GM23338 (cell line): ENCODE results near the gene EPRS1. TPM values are rescaled to one million over a fixed set of nuclear protein-coding genes. Genes with fewer than 3 reads are reported as not detected.

Source experiments
- ATAC-seq: fragments of 200-7000 bp; cut with Tn5 transposase; 3 replicates; pipeline ENCODE4 v1.9.1; 2020
- DNase-seq: peaks from one replicate; pipeline ENCODE4 v3.0.0-alpha.2; 2015; ENCODE audit warnings: low spot score
- H2AFZ ChIP-seq: fragments of 200-600 bp; sonication (generic); 2 replicates; pipeline ENCODE4 v1.8.0; 2016; ENCODE audit warnings: antibody characterized with exemption, mild to moderate bottlenecking, moderate library complexity
- H3F3A ChIP-seq: fragments of 200-600 bp; sonication (generic); replicated peaks from 2 replicates; pipeline ENCODE4 v1.8.0; 2017; ENCODE audit warnings: antibody characterized with exemption, mixed run types, low read depth
- H3K27ac ChIP-seq: fragments of 200-600 bp; sonication (generic); 2 replicates; pipeline ENCODE4 v1.6.1; 2016; ENCODE audit warnings: low read depth
- H3K27me3 ChIP-seq: fragments of 200-600 bp; sonication (generic); 2 replicates; pipeline ENCODE4 v1.8.0; 2016; ENCODE audit warnings: mild to moderate bottlenecking, mixed run types, moderate library complexity; ENCODE audit not compliant: insufficient read depth
- H3K36me3 ChIP-seq: fragments of 200-600 bp; sonication (generic); 2 replicates; pipeline ENCODE4 v1.8.0; 2016; ENCODE audit warnings: mild to moderate bottlenecking; ENCODE audit not compliant: insufficient read depth
- H3K4me1 ChIP-seq: fragments of 200-600 bp; sonication (generic); 2 replicates; pipeline ENCODE4 v1.8.0; 2016; ENCODE audit warnings: mild to moderate bottlenecking, moderate library complexity; ENCODE audit not compliant: insufficient read depth
- H3K4me2 ChIP-seq: fragments of 200-600 bp; sonication (generic); 2 replicates; pipeline ENCODE4 v1.7.1; 2017; ENCODE audit warnings: mixed run types
- H3K4me3 ChIP-seq: fragments of 200-600 bp; sonication (generic); 2 replicates; pipeline ENCODE4 v1.6.1; 2016; ENCODE audit warnings: mixed run types
- H3K79me2 ChIP-seq: fragments of 200-600 bp; sonication (generic); replicated peaks from 2 replicates; pipeline ENCODE4 v1.8.0; 2017; ENCODE audit warnings: mild to moderate bottlenecking; ENCODE audit not compliant: insufficient read depth
- H3K9me2 ChIP-seq: fragments of 200-600 bp; sonication (generic); 2 replicates; pipeline ENCODE4 v1.8.0; 2017; ENCODE audit not compliant: insufficient read depth
- H4K20me1 ChIP-seq: fragments of 200-600 bp; sonication (generic); replicated peaks from 2 replicates; pipeline ENCODE4 v1.8.0; 2017; ENCODE audit warnings: mild to moderate bottlenecking; ENCODE audit not compliant: insufficient read depth
- H3K27ac Mint-ChIP-seq: 2 replicates; pipeline ENCODE4 v1.8.0; 2020; ENCODE audit warnings: inconsistent platforms, mild to moderate bottlenecking, moderate library complexity, mixed read lengths
- H3K27me3 Mint-ChIP-seq: 3 replicates; pipeline ENCODE4 v1.8.0; 2022; ENCODE audit warnings: low read depth, mild to moderate bottlenecking, moderate library complexity, mixed read lengths, inconsistent platforms; ENCODE audit not compliant: insufficient read depth, poor library complexity
- H3K36me3 Mint-ChIP-seq: 3 replicates; pipeline ENCODE4 v1.8.0; 2021; ENCODE audit warnings: low read depth, mild to moderate bottlenecking, inconsistent platforms, moderate library complexity, mixed read lengths
- H3K4me1 Mint-ChIP-seq: 3 replicates; pipeline ENCODE4 v1.8.0; 2020; ENCODE audit warnings: mild to moderate bottlenecking, inconsistent platforms, mixed read lengths
- H3K4me3 Mint-ChIP-seq: 3 replicates; pipeline ENCODE4 v1.8.0; 2021; ENCODE audit warnings: moderate library complexity, mild to moderate bottlenecking, inconsistent platforms, mixed read lengths
- H3K9me3 Mint-ChIP-seq: 3 replicates; pipeline ENCODE4 v1.8.0; 2020; ENCODE audit warnings: moderate library complexity, mild to moderate bottlenecking, inconsistent platforms, mixed read lengths
- CREB1 ChIP-seq: fragments of 250-450 bp; sonication (Bioruptor Pico); IDR thresholded peaks from 2 replicates; pipeline ENCODE4 v1.5.0; 2020; ENCODE audit warnings: low read depth, mild to moderate bottlenecking, moderate library complexity
- CTCF ChIP-seq, 2 experiments: fragments of 200-600 bp in 1 of 2; sonication (generic) in 1 of 2; conservative IDR thresholded peaks; 2 replicates each; pipeline versions ENCODE4 v1.5.1 to v1.6.1; 2016 to 2017; ENCODE audit warnings: antibody characterized with exemption in 2 of 2, low read depth in 2 of 2, mild to moderate bottlenecking in 2 of 2, moderate library complexity in 1 of 2
- EZH2 ChIP-seq: fragments of 200-600 bp; sonication (generic); IDR thresholded peaks from one replicate; pipeline ENCODE4 v1.8.0; 2017; ENCODE audit warnings: antibody characterized with exemption, mild to moderate bottlenecking, low read depth; ENCODE audit not compliant: unreplicated experiment
- JUNB ChIP-seq: IDR thresholded peaks from one replicate; pipeline ENCODE4 v1.6.1; 2016; ENCODE audit warnings: antibody characterized with exemption; ENCODE audit not compliant: unreplicated experiment
- POLR2AphosphoS5 ChIP-seq: IDR thresholded peaks from 2 replicates; pipeline ENCODE4 v1.6.1; 2016; ENCODE audit warnings: antibody characterized with exemption, low read depth
- REST ChIP-seq: IDR thresholded peaks from one replicate; pipeline ENCODE4 v1.6.1; 2018; ENCODE audit warnings: antibody characterized with exemption; ENCODE audit not compliant: unreplicated experiment
- ZNF331 ChIP-seq: fragments of 250-450 bp; sonication (Bioruptor Pico); IDR thresholded peaks from 2 replicates; pipeline ENCODE4 v1.5.0; 2020; ENCODE audit warnings: low read depth, mild to moderate bottlenecking, moderate library complexity
- polyA plus RNA-seq: library from polyadenylated mRNA; unstranded; fragments of >200 nt; fragmentation: Nextera tagmentation; extraction: Ambion mirVana; gene quantifications from 2 replicates; pipeline ENCODE4 v1.2.1, GENCODE V29; 2016
- total RNA-seq: library from RNA; depleted of rRNA; stranded (reverse); fragments of >200 nt; shearing (Covaris generic); gene quantifications from 2 replicates; pipeline ENCODE4 v1.2.3, GENCODE V29; 2014

Gene EPRS1
- total and polyA plus RNA-seq, 2 experiments from 2014 or later, result 133 to 158 TPM

GRCh38 chr1:220011620-220012019 lies 34.7 kb downstream of the EPRS1 start (continued):
- no peak for TF ChIP-seq REST

GRCh38 chr1:220007438-220007837 lies 38.9 kb downstream of the EPRS1 start:
- ATAC-seq (no peak), DNase-seq (no peak)
- peaks cover 73% of the 10 kb centered on the region for H3K36me3 Mint-ChIP-seq
- H3K27ac Mint-ChIP-seq, result no peak overlapping the region
- no peak overlapping the region for H3K4me3 Mint-ChIP-seq
- Histone ChIP-seq H3F3A (no peaks in the 10 kb centered on the region), H3K4me3 (no peak overlapping the region), H3K36me3 (peaks cover 52% of the 10 kb centered on the region), H3K4me2 (no peak overlapping the region), H3K4me1 (no peaks in the 10 kb centered on the region), H3K79me2 (0 out of 2 replicates have a peak, but pooled peaks cover 3% of the 10 kb centered on the region), H3K27me3 (no peaks in the 10 kb centered on the region), H4K20me1 (no peaks in the 10 kb centered on the region; the same call in 1 of the 2 replicates), H3K9me2 (no peaks in the 10 kb centered on the region), H2AFZ (no peak overlapping the region), H3K27ac (no peak overlapping the region)
- H3K9me3 Mint-ChIP-seq, result no peaks in the 10 kb centered on the region
- H3K27me3 Mint-ChIP-seq, result no peaks in the 10 kb centered on the region
- TF ChIP-seq CREB1 (CRISPR knock-in tag), result no peak
- no peak for TF ChIP-seq POLR2AphosphoS5
- TF ChIP-seq EZH2, result no peak
- TF ChIP-seq CTCF (conservative IDR thresholded peaks at IDR 0.05; ENCODE audit: low read depth in 2 of 2), result no peak
- TF ChIP-seq JUNB, result no peak
- TF ChIP-seq ZNF331 (CRISPR knock-in tag), result no peak
- no peak for TF ChIP-seq REST
- no peaks in the 10 kb centered on the region for H3K4me1 Mint-ChIP-seq
